ENCODE measurements around the gene NKAIN4. TPM values are rescaled to one million over a fixed set of nuclear protein-coding genes. Genes with fewer than 3 reads are reported as not detected.
A peak's percentile ranks its signal among the peaks of the same experiment; 100 is the strongest.

The NKAIN4 gene
- total and polyA plus RNA-seq, 2 experiments from 2014 or later: 13.5 to 21.0 TPM

- Histone ChIP-seq H2AFZ (no peak overlapping the region), H3K4me3 (no peak overlapping the region), H3K9me3 (ENCODE audit: low read depth) (no peaks in the 10 kb centered on the region), H3K4me1 (ENCODE audit: insufficient read depth) (peaks cover 11% of the 10 kb centered on the region), H3K79me2 (no peaks in the 10 kb centered on the region), H3K27me3 (no peaks in the 10 kb centered on the region), H3K9me2 (replicated peaks; ENCODE audit: insufficient read depth) (no peaks in the 10 kb centered on the region), H3K36me3 (replicated peaks; ENCODE audit: insufficient read depth, low read depth) (no peaks in the 10 kb centered on the region), H3K4me2 (no peak overlapping the region), H4K20me1 (ENCODE audit: insufficient read depth, poor library complexity, severe bottlenecking) (no peaks in the 10 kb centered on the region), H3K27ac (no peak overlapping the region)
- WGBS (ENCODE audit: low lambda C conversion rate, missing lambda C conversion rate): 92% methylated on average over 5 of the region's 5 CpGs
- TF ChIP-seq EZH2phosphoT487 (IDR thresholded peaks at IDR 0.05; ENCODE audit: low read depth, severe bottlenecking, unreplicated experiment) (no peak), CTCF (IDR thresholded peaks at IDR 0.05; ENCODE audit: poor library complexity) (no peak), EZH2 (IDR thresholded peaks at IDR 0.05; ENCODE audit: borderline replicate concordance) (no peak)
- no peak for DNase-seq (ENCODE audit: low spot score)
Observed at GRCh38 chr20:63227260-63227659, 27.0 kb downstream of the NKAIN4 start.

- Histone ChIP-seq H3K4me3 (no peak overlapping the region), H3K36me3 (replicated peaks; ENCODE audit: insufficient read depth, low read depth) (no peaks in the 10 kb centered on the region), H3K27ac (no peak overlapping the region), H2AFZ (no peak overlapping the region), H3K9me2 (replicated peaks; ENCODE audit: insufficient read depth) (no peaks in the 10 kb centered on the region), H3K4me2 (no peak overlapping the region), H3K27me3 (no peaks in the 10 kb centered on the region), H4K20me1 (ENCODE audit: insufficient read depth, poor library complexity, severe bottlenecking) (no peaks in the 10 kb centered on the region), H3K4me1 (ENCODE audit: insufficient read depth) (peaks cover 8% of the 10 kb centered on the region), H3K79me2 (no peaks in the 10 kb centered on the region), H3K9me3 (ENCODE audit: low read depth) (no peaks in the 10 kb centered on the region)
- TF ChIP-seq EZH2phosphoT487 (IDR thresholded peaks at IDR 0.05; ENCODE audit: low read depth, severe bottlenecking, unreplicated experiment): no peak
- no peak for TF ChIP-seq CTCF (IDR thresholded peaks at IDR 0.05; ENCODE audit: poor library complexity)
- no peak for TF ChIP-seq EZH2 (IDR thresholded peaks at IDR 0.05; ENCODE audit: borderline replicate concordance)
- 81% methylated on average over 19 of the region's 19 CpGs for WGBS (ENCODE audit: low lambda C conversion rate, missing lambda C conversion rate)
- DNase-seq (ENCODE audit: low spot score): no peak
Observed at GRCh38 chr20:63226042-63226943, 28.0 kb downstream of the NKAIN4 start.

- no peaks in the 10 kb centered on the region for H3K27me3 ChIP-seq
- TF ChIP-seq EZH2phosphoT487 (IDR thresholded peaks at IDR 0.05; ENCODE audit: low read depth, severe bottlenecking, unreplicated experiment) (no peak), EZH2 (IDR thresholded peaks at IDR 0.05; ENCODE audit: borderline replicate concordance) (no peak)
- no peak overlapping the region for H3K4me2 ChIP-seq
- DNase-seq (ENCODE audit: low spot score): no peak
- H3K79me2 ChIP-seq: no peaks in the 10 kb centered on the region
- peaks cover 8% of the 10 kb centered on the region for H3K4me1 ChIP-seq (ENCODE audit: insufficient read depth)
- 56% methylated on average over 7 of the region's 7 CpGs for WGBS (ENCODE audit: low lambda C conversion rate, missing lambda C conversion rate)
- no peak overlapping the region for H3K27ac ChIP-seq
- H3K9me3 ChIP-seq (ENCODE audit: low read depth): no peaks in the 10 kb centered on the region
- no peak overlapping the region for H2AFZ ChIP-seq
- H4K20me1 ChIP-seq (ENCODE audit: insufficient read depth, poor library complexity, severe bottlenecking): no peaks in the 10 kb centered on the region
- no peak overlapping the region for H3K4me3 ChIP-seq
- H3K36me3 ChIP-seq (replicated peaks; ENCODE audit: insufficient read depth, low read depth): no peaks in the 10 kb centered on the region
- H3K9me2 ChIP-seq (replicated peaks; ENCODE audit: insufficient read depth): no peaks in the 10 kb centered on the region
Observed at GRCh38 chr20:63225082-63225454, 29.2 kb downstream of the NKAIN4 start.

GRCh38 chr20:63224412-63225081 lies 29.7 kb downstream of the NKAIN4 start:
- peak; percentile 66 for DNase-seq (ENCODE audit: low spot score)
- Histone ChIP-seq H3K9me3 (ENCODE audit: low read depth) (no peaks in the 10 kb centered on the region), H3K9me2 (replicated peaks; ENCODE audit: insufficient read depth) (no peaks in the 10 kb centered on the region), H3K4me2 (no peak overlapping the region), H3K27me3 (no peaks in the 10 kb centered on the region), H3K79me2 (no peaks in the 10 kb centered on the region), H3K36me3 (replicated peaks; ENCODE audit: insufficient read depth, low read depth) (no peaks in the 10 kb centered on the region), H3K27ac (no peak overlapping the region), H4K20me1 (ENCODE audit: insufficient read depth, poor library complexity, severe bottlenecking) (no peaks in the 10 kb centered on the region), H3K4me1 (ENCODE audit: insufficient read depth) (peaks cover 8% of the 10 kb centered on the region), H2AFZ (no peak overlapping the region), H3K4me3 (no peak overlapping the region)
- 42% methylated on average over 16 of the region's 16 CpGs for WGBS (ENCODE audit: low lambda C conversion rate, missing lambda C conversion rate)
- no peak for TF ChIP-seq EZH2 (IDR thresholded peaks at IDR 0.05; ENCODE audit: borderline replicate concordance)
- TF ChIP-seq CTCF (IDR thresholded peaks at IDR 0.05; ENCODE audit: poor library complexity): peak; percentile 13
